Stimulated activated CD4-positive, alpha-beta T cell treated with anti-CD3 and anti-CD28 coated beads, TNF-alpha, amount 100 ng/mL, for 48 hours (primary cell): ENCODE measurements around the gene TTC32.
A peak's percentile ranks its signal among the peaks of the same experiment; 100 is the strongest.
"Not testable (repeated sequence)": the region's sequence is repeated elsewhere in the genome, so short reads cannot be mapped to it uniquely, and the experiment has no call there.

Source experiments
- DNase-seq, 3 donors: peaks; one replicate each; pipeline ENCODE4 v3.0.0-alpha.2; 2020; ENCODE audit warnings: low read depth in 3 of 3

The TTC32 gene

GRCh38 chr2:19901442-19902215 is at the start of gene TTC32:
Gene TTC32, minus strand, starts transcription at chr2:19901983. Its CDS starts 129 bp downstream, at chr2:19901854.
- DNase-seq = peak; percentile 77 to 88 (median 86)

DNA sequence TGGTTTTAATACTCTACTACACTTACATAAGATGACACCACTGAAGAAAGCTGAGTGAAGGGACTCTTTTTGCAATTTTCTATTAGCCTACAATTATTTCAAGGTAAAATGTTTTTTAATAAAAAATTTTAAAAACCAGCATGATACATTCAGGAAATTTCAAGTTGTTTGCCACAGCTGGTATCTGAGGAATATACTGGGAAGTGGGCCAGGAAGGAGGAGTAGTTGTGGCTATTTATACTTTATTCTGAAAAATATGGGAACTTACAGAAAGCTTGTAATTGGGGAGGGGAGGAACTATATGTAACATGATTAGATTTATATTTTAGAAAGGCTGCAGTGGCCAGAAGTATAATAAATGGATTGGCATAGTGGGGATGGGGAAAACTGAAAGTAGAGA is 47.3 kb upstream of the TTC32 start:
- no peak for DNase-seq

- no peak for DNase-seq
Measured at GRCh38 chr2:19947184-19947940, 45.6 kb upstream of the TTC32 start.

DNA sequence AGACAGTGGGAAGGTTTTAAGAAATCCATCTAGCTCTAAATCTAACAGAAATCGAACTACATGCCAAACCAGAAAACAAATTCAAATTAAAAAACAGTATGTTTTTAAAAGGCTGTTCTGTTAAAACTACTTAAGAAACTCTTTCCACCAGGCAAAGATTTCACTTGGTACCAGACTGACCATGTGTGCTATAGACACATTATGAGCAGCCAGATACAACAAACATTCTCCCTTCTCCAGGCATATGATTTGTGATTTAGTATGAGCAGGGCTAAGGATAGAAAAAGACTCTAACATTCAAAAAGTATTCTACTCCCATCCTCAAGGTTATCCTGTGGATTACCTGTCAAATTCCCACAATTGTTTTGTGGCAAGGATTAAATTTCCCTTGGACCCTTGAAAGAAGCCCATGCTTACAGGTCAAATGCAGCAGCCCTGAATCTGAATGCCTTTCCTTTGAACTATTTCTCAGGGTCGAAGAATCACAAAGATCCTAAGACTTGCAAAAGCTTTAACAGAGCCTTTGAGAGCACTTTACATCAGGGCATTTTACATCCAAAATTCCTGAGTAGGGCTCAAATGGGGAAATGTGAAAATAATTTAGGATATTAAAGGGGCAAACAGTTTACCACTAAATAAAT is 42.5 kb upstream of the TTC32 start:
- DNase-seq = no peak

DNA sequence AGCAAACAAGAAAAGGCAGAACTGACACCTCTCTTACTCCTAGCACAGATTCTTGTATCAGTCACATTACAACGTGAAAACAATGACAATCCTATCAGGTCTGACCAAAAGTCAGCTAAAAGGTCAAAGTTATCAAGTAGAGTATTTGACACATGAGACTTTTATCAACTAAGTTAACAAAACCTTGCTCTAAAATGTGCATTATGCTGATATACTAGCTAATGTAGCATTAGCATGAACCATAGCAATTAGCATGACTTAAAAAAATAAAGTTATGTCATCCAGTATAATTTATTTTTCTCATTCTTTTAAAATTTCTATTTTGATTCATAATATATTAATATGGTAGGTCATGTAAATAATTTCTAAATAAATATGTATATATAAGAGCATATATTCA is 41.4 kb upstream of the TTC32 start:
- DNase-seq = no peak

- no peak for DNase-seq
Measured at GRCh38 chr2:19942199-19942598, 40.4 kb upstream of the TTC32 start.

GRCh38 chr2:19937004-19937403 is 35.2 kb upstream of the TTC32 start:
- DNase-seq = no peak

- DNase-seq = no peak
Measured at GRCh38 chr2:19936203-19936602, 34.4 kb upstream of the TTC32 start.

GRCh38 chr2:19933351-19933981 is 31.7 kb upstream of the TTC32 start:
- no peak for DNase-seq

- DNase-seq = no peak
Measured at GRCh38 chr2:19932928-19933327, 31.1 kb upstream of the TTC32 start.

- DNase-seq = no peak
Measured at GRCh38 chr2:19929226-19929625, 27.4 kb upstream of the TTC32 start.

- not testable (repeated sequence) for DNase-seq
Measured at GRCh38 chr2:19927816-19928215, 26.0 kb upstream of the TTC32 start.

GRCh38 chr2:19924526-19924925 is 22.7 kb upstream of the TTC32 start:
- not testable (repeated sequence) for DNase-seq

- not testable (repeated sequence) for DNase-seq
Measured at GRCh38 chr2:19922188-19922587, 20.4 kb upstream of the TTC32 start.

DNA sequence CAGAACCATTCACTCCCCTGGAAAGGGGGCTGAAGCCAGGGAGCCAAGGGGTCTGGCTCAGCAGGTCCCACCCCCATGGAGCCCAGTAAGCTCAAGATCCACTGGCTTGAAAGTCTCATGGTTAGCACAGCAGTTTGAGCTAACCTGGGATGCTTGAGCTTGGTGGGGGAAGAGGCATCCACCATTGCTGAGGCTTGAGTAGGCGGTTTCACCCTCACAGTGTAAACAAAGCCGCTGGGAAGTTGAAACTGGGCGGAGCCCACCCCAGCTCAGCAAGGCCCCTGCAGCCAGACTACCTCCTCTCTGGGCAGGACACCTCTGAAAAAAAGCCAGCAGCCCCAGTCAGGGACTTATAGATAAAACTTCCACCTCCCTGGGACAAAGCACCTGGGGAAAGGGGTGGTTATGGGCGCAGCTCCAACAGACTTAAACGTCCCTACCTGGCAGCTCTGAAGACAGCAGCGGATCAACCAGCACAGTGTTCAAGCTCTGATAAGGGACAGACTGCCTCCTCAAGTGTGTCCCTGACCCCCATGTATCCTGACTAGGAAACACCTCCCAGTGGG is 14.7 kb upstream of the TTC32 start:
- DNase-seq = no peak

GRCh38 chr2:19914266-19914975 is 12.6 kb upstream of the TTC32 start:
- DNase-seq = no peak

- no peak for DNase-seq
Measured at GRCh38 chr2:19911808-19912509, 10.2 kb upstream of the TTC32 start.

DNA sequence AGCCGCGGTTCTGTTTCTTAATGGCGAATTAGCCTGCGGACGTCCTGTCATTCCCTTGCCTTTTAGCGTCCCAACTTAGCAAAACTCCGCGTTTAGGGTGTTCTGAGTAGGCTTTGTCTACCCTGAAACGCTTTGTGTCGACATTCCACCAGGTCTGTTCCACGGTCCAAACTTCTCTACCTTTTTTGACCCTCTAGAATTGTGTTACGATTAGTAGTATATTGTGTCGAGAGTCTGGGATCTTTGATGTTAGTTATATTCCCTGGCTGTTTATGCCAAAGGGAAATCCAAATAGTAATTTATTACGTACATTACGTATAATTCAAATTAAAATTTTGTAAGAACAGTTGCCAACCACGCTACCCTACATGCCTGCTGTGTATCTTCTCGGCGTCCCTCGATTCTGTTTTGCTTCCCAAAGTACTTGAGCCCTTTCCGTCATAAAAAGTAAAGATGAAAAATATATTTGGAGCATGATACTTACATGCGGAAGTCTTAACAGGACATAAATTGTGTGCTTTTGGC is 495 bp upstream of the TTC32 start:
- no peak for DNase-seq

DNA sequence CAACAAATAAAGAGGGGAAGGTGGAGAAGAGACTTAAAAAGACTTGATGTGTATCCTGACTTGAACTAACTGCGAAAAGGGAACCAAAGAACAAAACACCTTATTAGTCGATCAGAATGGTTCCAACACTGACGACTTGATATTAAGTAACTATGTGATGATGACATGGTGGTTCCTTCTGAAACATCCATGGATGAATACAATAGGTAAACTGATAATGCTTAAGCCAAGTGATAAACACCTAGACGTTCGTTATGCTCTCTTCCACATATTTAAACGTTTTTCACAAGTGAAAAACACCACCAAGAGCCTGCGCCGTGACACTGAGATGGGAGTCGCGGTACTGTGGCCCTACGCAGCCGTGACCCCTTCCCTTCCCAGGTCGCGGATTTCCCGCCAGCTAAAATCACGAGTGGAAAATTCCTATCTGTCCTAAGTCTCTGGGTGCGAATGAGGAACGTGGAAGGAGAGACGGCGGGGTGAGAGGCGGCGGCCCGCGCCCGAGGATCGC is 797 bp downstream of the TTC32 start:
- DNase-seq = no peak
